AG09309 (cell line): ENCODE measurements around the gene FBXO11.
"Not testable (repeated sequence)": the region's sequence is repeated elsewhere in the genome, so short reads cannot be mapped to it uniquely, and the experiment has no call there.

Source experiments
- DNase-seq: peaks from one replicate; pipeline ENCODE4 v3.0.0-alpha.2; 2010; ENCODE audit warnings: low read depth
- H3K4me3 ChIP-seq: 2 replicates; pipeline ENCODE4 v1.5.1; 2011; ENCODE audit warnings: mild to moderate bottlenecking, low read depth, low read length, moderate library complexity; ENCODE audit not compliant: control insufficient read depth
- TF ChIP-seq, protein P1 (sequence below): IDR thresholded peaks from 2 replicates; pipeline ENCODE4 v1.5.1; 2011; ENCODE audit warnings: mild to moderate bottlenecking, low read depth, low read length, inconsistent platforms; ENCODE audit not compliant: insufficient read depth, control insufficient read depth; ENCODE audit errors: missing control alignments

The FBXO11 gene

DNA sequence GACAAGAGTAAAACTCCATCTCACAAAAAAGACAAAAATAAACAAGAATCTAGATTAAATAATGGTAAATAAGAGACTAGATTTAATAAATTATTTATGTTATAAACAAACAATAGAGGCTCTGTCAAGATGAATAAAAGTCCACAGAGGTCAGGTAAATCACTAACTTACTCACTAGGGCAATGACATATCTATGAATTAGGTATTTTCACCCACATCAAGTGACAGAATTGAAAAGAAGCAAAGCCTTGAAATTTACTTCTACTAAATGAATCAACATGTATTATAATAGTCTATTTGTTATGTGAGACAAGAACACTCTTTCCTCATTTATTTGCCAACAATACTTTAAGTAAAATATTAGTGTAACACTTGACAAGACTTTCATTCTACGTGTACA lies 41.7 kb downstream of the FBXO11 start:
- no peak overlapping the region for H3K4me3 ChIP-seq
- TF ChIP-seq, protein P1, sequence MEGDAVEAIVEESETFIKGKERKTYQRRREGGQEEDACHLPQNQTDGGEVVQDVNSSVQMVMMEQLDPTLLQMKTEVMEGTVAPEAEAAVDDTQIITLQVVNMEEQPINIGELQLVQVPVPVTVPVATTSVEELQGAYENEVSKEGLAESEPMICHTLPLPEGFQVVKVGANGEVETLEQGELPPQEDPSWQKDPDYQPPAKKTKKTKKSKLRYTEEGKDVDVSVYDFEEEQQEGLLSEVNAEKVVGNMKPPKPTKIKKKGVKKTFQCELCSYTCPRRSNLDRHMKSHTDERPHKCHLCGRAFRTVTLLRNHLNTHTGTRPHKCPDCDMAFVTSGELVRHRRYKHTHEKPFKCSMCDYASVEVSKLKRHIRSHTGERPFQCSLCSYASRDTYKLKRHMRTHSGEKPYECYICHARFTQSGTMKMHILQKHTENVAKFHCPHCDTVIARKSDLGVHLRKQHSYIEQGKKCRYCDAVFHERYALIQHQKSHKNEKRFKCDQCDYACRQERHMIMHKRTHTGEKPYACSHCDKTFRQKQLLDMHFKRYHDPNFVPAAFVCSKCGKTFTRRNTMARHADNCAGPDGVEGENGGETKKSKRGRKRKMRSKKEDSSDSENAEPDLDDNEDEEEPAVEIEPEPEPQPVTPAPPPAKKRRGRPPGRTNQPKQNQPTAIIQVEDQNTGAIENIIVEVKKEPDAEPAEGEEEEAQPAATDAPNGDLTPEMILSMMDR = no peak
- no peak for DNase-seq

DNA sequence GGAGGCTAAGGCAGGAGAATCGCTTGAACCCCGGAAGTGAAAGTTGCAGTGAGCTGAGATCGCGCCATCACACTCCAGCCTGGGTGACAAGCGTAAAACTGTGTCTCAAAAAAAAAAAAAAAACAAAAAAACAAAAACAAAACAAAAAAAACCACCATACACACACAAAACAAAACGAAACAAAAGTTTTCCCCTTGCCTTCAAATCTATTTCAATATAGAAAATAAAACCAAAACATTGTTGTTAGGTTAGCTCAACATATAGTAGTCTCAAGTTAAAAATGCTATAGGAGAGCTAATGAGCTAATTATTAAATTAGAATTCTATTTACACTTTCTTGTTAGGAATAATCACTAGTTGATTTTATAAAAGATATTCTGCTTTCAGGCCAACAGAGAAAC lies 43.3 kb downstream of the FBXO11 start:
- TF ChIP-seq, protein P1 = no peak
- H3K4me3 ChIP-seq = no peak overlapping the region
- no peak for DNase-seq

DNA sequence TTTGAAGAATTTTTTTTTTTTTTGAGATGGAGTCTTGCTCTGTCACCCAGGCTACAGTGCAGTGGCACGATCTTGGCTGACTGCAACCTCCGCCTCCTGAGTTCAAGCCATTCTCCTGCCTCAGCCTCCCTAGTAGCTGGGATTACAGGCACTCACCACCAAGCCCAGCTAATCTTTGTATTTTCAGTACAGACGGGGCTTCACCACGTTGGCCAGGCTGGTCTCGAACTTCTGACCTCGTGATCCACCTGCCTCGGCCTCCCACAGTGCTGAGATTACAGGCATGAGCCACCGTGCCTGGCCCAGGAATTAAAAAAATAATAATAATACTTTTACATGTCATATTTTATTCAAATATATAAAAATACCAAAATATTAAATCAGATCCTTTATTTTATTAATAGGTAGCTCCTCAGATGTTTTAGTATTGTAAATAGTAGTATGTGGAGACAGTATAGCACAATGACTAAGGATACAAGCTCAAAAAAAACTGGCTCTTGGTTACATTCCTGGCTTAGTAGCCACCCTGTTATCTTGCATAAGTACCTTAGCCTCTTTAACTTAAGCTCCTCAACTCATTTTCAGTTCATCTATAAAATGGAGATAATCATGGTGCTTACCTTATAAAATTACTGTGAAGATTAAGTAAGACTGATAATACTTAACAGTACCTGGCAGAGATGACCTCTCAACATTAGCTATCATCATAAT lies 53.1 kb downstream of the FBXO11 start:
- not testable (repeated sequence) for DNase-seq, H3K4me3 ChIP-seq

DNA sequence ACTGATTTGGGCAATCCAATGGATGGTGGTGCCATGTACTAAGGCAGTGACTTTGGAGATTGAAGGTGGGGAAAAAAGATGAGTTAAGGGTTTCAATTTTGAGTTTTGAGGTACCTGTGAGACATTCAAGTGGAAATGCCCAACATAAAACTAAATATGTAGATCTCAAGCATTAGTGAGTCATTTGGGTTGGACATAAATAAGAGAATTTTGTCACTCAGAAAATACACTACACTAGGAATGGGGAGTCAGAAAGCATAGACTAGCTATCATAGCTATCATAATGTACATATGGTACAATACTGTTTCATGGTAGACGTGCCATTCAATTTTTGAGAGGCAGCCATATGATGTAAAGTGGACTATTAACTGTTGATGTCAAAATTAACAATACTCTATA lies 56.1 kb downstream of the FBXO11 start:
- DNase-seq = no peak
- H3K4me3 ChIP-seq = no peak overlapping the region
- TF ChIP-seq, protein P1 = no peak

DNA sequence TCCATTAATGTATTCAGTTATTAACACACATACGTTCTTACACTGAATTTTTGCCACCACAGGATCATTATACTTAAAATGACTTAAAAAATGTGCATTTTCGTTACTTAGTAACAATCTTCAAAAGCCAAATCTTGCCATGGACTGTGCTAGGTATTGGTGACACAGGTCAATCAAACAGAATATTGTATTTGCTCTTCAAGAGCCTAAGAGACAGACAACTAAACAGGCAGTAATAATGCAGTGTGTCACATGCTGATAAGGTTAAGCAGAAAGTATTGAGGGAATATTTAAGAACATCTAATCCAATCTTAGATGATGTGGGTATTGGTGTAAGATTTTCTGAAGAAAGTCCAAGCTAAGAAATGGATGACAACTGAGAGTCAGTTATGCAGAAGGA lies 56.9 kb downstream of the FBXO11 start:
- DNase-seq = no peak
- TF ChIP-seq, protein P1 = no peak
- H3K4me3 ChIP-seq = no peak overlapping the region

DNA sequence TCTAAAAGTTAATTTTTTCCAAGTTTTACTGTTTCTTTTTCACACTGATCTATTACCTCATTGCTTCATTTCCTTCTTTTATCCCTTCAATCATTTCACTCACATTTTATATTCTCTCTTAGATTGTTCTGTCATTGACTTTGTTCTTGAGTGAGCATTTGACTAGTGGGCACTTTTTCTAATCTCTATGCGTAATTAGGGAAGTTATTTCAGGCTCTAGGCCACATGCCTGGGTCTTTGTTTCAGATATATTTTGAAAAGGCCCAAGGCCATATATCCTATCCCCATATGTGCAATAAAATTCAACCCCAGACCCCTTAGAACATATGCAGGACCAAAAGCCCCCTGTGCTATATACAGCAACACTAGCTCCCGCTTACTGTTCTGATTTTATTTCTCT lies 62.1 kb downstream of the FBXO11 start:
- H3K4me3 ChIP-seq = no peak overlapping the region
- DNase-seq = no peak
- TF ChIP-seq, protein P1 = no peak

DNA sequence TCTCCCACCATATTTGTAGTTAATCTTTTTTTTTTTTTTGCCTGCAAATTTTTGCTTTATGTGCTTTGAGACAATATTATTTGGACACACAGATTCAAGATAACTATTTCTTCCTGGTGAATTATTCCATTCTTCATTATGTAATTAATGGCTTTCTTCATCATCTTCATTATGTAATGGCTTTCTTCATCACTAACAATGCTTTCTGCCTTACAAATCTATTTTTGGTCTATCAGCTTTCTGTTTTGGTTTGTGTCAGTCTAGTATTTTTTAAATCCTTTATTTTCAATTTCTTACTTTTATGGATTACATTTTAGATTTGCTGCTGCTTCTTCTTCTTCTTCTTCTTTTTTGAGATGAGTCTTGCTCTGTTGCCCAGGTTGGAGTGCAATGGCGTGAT lies 62.9 kb downstream of the FBXO11 start:
- DNase-seq = no peak
- H3K4me3 ChIP-seq = no peak overlapping the region
- TF ChIP-seq, protein P1 = no peak
